ENCODE results near the gene DAGLB.
A peak's percentile ranks its signal among the peaks of the same experiment; 100 is the strongest.
"Not testable (repeated sequence)": the region's sequence is repeated elsewhere in the genome, so short reads cannot be mapped to it uniquely, and the experiment has no call there.

Gene DAGLB

DNA sequence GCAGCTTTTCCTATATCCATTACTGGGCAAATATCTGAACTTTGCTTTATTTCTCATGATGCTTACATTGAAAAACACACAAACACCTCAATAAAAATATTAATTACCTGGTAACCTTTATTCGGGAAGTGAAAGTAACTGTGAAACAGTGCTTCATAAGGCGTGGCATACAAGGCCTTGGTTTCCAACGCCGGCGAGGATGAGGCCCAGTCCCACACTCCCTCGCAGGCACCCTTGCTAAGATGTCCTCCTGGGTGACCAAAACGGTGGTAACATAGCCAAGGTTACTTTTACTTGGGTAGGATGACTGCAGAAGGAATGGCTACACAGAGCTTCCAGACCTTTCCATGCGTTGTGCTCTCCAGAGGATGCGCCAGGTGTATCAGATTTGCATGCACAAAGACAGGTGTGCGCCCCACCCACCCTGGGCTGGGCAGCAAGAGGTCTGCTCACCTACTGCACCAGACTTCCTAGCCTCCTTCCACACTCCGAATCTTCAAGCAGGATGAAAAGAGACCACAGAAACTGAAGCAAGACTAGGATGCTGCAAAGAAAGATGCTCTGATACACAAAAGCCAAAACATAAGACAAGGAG, 13.3 kb upstream of the DAGLB start:
- Histone ChIP-seq H3K4me3 (ENCODE audit: low read depth, low read length) (no peak overlapping the region), H3K4me1 (ENCODE audit: control insufficient read depth, insufficient read depth, low read length) (no peaks in the 10 kb centered on the region), H3K36me3 (ENCODE audit: control insufficient read depth, insufficient read depth, low read length) (peaks cover 42% of the 10 kb centered on the region), H3K27me3 (ENCODE audit: control insufficient read depth, insufficient read depth, low read length) (no peaks in the 10 kb centered on the region), H3K27ac (ENCODE audit: low read depth, low read length) (no peak overlapping the region), H3K9ac (ENCODE audit: low read depth, low read length) (no peak overlapping the region), H3K9me3 (ENCODE audit: control insufficient read depth, insufficient read depth, low read length) (no peaks in the 10 kb centered on the region)

GRCh38 chr7:6460303-6460702, 12.5 kb upstream of the DAGLB start:
- H3K4me1 ChIP-seq (ENCODE audit: control insufficient read depth, insufficient read depth, low read length) = no peaks in the 10 kb centered on the region
- no peaks in the 10 kb centered on the region for H3K27me3 ChIP-seq (ENCODE audit: control insufficient read depth, insufficient read depth, low read length)
- H3K9ac ChIP-seq (ENCODE audit: low read depth, low read length) = no peak overlapping the region
- H3K27ac ChIP-seq (ENCODE audit: low read depth, low read length) = no peak overlapping the region
- H3K4me3 ChIP-seq (ENCODE audit: low read depth, low read length) = no peak overlapping the region
- no peaks in the 10 kb centered on the region for H3K9me3 ChIP-seq (ENCODE audit: control insufficient read depth, insufficient read depth, low read length)
- peaks cover 34% of the 10 kb centered on the region for H3K36me3 ChIP-seq (ENCODE audit: control insufficient read depth, insufficient read depth, low read length)

DNA sequence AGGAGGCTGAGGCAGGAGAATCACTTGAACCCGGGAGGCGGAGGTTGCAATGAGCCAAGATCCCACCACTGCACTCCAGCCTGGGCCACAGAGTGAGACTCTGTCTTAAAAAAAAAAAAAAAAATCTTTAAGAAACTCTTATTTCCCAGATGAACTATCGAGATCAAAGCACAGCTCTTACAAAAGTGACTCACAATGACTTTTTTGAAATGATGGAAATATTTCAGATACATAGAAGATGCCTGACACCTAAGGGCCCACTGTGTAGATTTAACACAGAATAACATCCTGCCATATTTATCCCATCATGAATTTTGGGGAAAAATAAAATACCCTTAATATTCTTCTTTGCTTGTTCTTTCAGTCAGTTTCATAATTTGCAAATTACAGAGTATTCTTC, 10.9 kb upstream of the DAGLB start:
- H3K36me3 ChIP-seq (ENCODE audit: control insufficient read depth, insufficient read depth, low read length) = peaks cover 29% of the 10 kb centered on the region
- not testable (repeated sequence) for H3K27ac ChIP-seq (ENCODE audit: low read depth, low read length); H3K4me1 ChIP-seq (ENCODE audit: control insufficient read depth, insufficient read depth, low read length); H3K4me3 ChIP-seq (ENCODE audit: low read depth, low read length); H3K27me3 ChIP-seq (ENCODE audit: control insufficient read depth, insufficient read depth, low read length); H3K9ac ChIP-seq (ENCODE audit: low read depth, low read length); H3K9me3 ChIP-seq (ENCODE audit: control insufficient read depth, insufficient read depth, low read length)

DNA sequence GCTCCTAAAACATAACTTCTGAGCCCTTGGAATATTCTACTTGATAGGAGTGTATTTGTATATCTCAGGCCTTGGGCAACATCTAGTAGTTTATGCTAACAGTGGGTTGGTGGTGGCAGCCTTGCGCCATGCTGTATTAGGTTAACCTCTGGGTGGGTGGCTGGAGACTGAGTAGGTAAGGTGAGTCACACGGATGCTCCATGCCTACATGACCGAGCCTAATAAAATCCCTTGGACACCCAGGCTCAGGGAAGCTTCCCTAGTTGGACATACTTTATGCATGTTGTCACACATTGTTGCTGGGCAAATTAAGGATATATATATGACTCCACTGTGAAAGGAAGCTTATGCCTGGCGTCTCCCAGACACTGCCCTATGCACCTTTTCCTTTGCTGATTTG, 6.0 kb upstream of the DAGLB start:
- Histone ChIP-seq H3K4me1 (ENCODE audit: control insufficient read depth, insufficient read depth, low read length) (no peaks in the 10 kb centered on the region), H3K9me3 (ENCODE audit: control insufficient read depth, insufficient read depth, low read length) (no peaks in the 10 kb centered on the region), H3K27ac (ENCODE audit: low read depth, low read length) (no peak overlapping the region), H3K27me3 (ENCODE audit: control insufficient read depth, insufficient read depth, low read length) (no peaks in the 10 kb centered on the region), H3K4me3 (ENCODE audit: low read depth, low read length) (no peak overlapping the region), H3K9ac (ENCODE audit: low read depth, low read length) (no peak overlapping the region), H3K36me3 (ENCODE audit: control insufficient read depth, insufficient read depth, low read length) (no peaks in the 10 kb centered on the region)

DNA sequence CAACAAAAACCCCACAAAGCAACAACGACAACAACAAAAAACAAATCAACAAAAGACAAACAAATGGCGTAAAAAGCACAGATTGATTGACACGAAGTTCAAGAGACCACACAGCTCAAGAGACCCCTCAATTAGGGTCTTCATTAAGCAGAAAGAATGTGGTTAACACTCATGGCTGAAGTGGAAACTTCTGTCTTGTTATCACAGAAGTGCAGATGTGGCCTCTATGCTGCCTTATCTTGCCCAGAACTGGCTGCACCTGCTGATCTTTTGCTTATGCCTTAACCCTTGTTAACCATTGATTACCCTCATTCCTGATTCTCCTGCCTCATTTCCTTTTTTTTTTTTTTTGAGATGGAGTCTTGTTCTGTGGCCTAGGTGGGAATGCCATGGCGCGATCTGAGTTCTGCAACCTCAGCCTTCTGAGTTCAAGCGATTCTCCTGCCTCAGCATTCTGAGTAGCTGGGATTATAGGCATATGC, 3.5 kb upstream of the DAGLB start:
- H3K4me3 ChIP-seq (ENCODE audit: low read depth, low read length) = no peak overlapping the region
- H3K4me1 ChIP-seq (ENCODE audit: control insufficient read depth, insufficient read depth, low read length) = no peaks in the 10 kb centered on the region
- H3K9me3 ChIP-seq (ENCODE audit: control insufficient read depth, insufficient read depth, low read length) = no peaks in the 10 kb centered on the region
- no peaks in the 10 kb centered on the region for H3K36me3 ChIP-seq (ENCODE audit: control insufficient read depth, insufficient read depth, low read length)
- no peak overlapping the region for H3K27ac ChIP-seq (ENCODE audit: low read depth, low read length)
- no peaks in the 10 kb centered on the region for H3K27me3 ChIP-seq (ENCODE audit: control insufficient read depth, insufficient read depth, low read length)
- no peak overlapping the region for H3K9ac ChIP-seq (ENCODE audit: low read depth, low read length)

DNA sequence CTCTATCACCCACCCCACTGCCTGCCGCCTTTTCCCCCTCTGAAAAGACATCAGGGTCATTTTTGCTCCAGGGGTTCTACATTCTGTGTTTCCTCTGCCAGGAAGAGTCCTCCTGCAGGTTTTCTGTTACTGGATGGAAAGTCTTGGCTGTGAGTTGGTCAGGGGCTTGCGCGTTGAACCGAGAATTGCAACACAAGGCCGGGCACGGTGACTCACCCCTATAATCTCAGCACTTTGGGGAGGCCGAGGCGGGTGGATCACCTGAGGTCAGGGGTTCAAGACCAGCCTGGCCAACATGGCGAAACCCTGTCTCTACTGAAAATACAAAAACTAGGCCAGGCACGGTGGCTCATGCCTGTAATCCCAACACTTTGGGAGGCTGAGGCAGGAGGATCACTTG, 2.8 kb upstream of the DAGLB start:
- H3K36me3 ChIP-seq (ENCODE audit: control insufficient read depth, insufficient read depth, low read length); H3K27me3 ChIP-seq (ENCODE audit: control insufficient read depth, insufficient read depth, low read length); H3K4me1 ChIP-seq (ENCODE audit: control insufficient read depth, insufficient read depth, low read length); H3K9ac ChIP-seq (ENCODE audit: low read depth, low read length); H3K9me3 ChIP-seq (ENCODE audit: control insufficient read depth, insufficient read depth, low read length); H3K4me3 ChIP-seq (ENCODE audit: low read depth, low read length); H3K27ac ChIP-seq (ENCODE audit: low read depth, low read length): not testable (repeated sequence)

DNA sequence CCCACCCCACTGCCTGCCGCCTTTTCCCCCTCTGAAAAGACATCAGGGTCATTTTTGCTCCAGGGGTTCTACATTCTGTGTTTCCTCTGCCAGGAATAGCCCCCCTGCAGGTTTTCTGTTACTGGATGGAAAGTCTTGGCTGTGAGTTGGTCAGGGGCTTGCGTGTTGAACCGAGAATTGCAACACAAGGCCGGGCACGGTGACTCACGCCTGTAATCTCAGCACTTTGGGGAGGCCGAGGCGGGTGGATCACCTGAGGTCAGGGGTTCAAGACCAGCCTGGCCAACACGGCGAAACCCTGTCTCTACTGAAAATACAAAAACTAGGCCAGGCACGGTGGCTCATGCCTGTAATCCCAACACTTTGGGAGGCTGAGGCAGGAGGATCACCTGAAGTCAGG, 2.1 kb upstream of the DAGLB start:
- not testable (repeated sequence) for H3K4me3 ChIP-seq (ENCODE audit: low read depth, low read length); H3K9me3 ChIP-seq (ENCODE audit: control insufficient read depth, insufficient read depth, low read length); H3K27me3 ChIP-seq (ENCODE audit: control insufficient read depth, insufficient read depth, low read length); H3K27ac ChIP-seq (ENCODE audit: low read depth, low read length); H3K9ac ChIP-seq (ENCODE audit: low read depth, low read length); H3K4me1 ChIP-seq (ENCODE audit: control insufficient read depth, insufficient read depth, low read length)
- H3K36me3 ChIP-seq (ENCODE audit: control insufficient read depth, insufficient read depth, low read length) = peaks cover 12% of the 10 kb centered on the region

GRCh38 chr7:6448943-6449543, 1.3 kb upstream of the DAGLB start:
- H3K4me3 ChIP-seq (ENCODE audit: low read depth, low read length) = peak overlapping the region; percentile 93; the same call in 1 of the 2 replicates
- H3K36me3 ChIP-seq (ENCODE audit: control insufficient read depth, insufficient read depth, low read length) = peaks cover 20% of the 10 kb centered on the region
- H3K4me1 ChIP-seq (ENCODE audit: control insufficient read depth, insufficient read depth, low read length) = no peaks in the 10 kb centered on the region
- no peaks in the 10 kb centered on the region for H3K27me3 ChIP-seq (ENCODE audit: control insufficient read depth, insufficient read depth, low read length)
- no peak overlapping the region for H3K27ac ChIP-seq (ENCODE audit: low read depth, low read length)
- no peaks in the 10 kb centered on the region for H3K9me3 ChIP-seq (ENCODE audit: control insufficient read depth, insufficient read depth, low read length)
- no peak overlapping the region for H3K9ac ChIP-seq (ENCODE audit: low read depth, low read length)

- Histone ChIP-seq H3K27ac (ENCODE audit: low read depth, low read length) (peak overlapping the region; percentile 98), H3K36me3 (ENCODE audit: control insufficient read depth, insufficient read depth, low read length) (peaks cover 38% of the 10 kb centered on the region), H3K9me3 (ENCODE audit: control insufficient read depth, insufficient read depth, low read length) (no peaks in the 10 kb centered on the region), H3K4me3 (ENCODE audit: low read depth, low read length) (peak overlapping the region; percentile 93), H3K27me3 (ENCODE audit: control insufficient read depth, insufficient read depth, low read length) (no peaks in the 10 kb centered on the region), H3K4me1 (ENCODE audit: control insufficient read depth, insufficient read depth, low read length) (no peaks in the 10 kb centered on the region), H3K9ac (ENCODE audit: low read depth, low read length) (peak overlapping the region; percentile 83)
These were observed 745 bp downstream of the DAGLB start for GRCh38 chr7:6446838-6447580.

- Histone ChIP-seq H3K27ac (ENCODE audit: low read depth, low read length) (no peak overlapping the region), H3K9me3 (ENCODE audit: control insufficient read depth, insufficient read depth, low read length) (no peaks in the 10 kb centered on the region), H3K4me3 (ENCODE audit: low read depth, low read length) (no peak overlapping the region), H3K36me3 (ENCODE audit: control insufficient read depth, insufficient read depth, low read length) (peaks cover 44% of the 10 kb centered on the region), H3K4me1 (ENCODE audit: control insufficient read depth, insufficient read depth, low read length) (0 out of 2 replicates have a peak, but pooled peaks cover 4% of the 10 kb centered on the region), H3K9ac (ENCODE audit: low read depth, low read length) (no peak overlapping the region), H3K27me3 (ENCODE audit: control insufficient read depth, insufficient read depth, low read length) (no peaks in the 10 kb centered on the region)
These were observed 3.1 kb downstream of the DAGLB start for GRCh38 chr7:6444516-6445269.

Measured in HUES48 (cell line).